ENCODE results near the gene PTH2R. TPM values are rescaled to one million over a fixed set of nuclear protein-coding genes. Genes with fewer than 3 reads are reported as not detected.

Gene PTH2R
- total and polyA plus RNA-seq, 2 experiments from 2014 or later, result 0.18 to 0.38 TPM

GRCh38 chr2:208415897-208416296 is 9.3 kb downstream of the PTH2R start:
- Mint-ChIP-seq H3K9me3 (peaks cover 16% of the 10 kb centered on the region), H3K4me3 (no peak overlapping the region), H3K27ac (no peak overlapping the region), H3K4me1 (no peaks in the 10 kb centered on the region), H3K27me3 (ENCODE audit: insufficient read depth, low read depth, poor library complexity) (no peaks in the 10 kb centered on the region), H3K36me3 (ENCODE audit: low read depth) (peaks cover 2% of the 10 kb centered on the region; the same call in 2 of the 3 replicates)
- H3K36me3 ChIP-seq (ENCODE audit: insufficient read depth), result 0 out of 2 replicates have a peak, but pooled peaks cover 6% of the 10 kb centered on the region
- no peak overlapping the region for H3K27ac ChIP-seq (ENCODE audit: low read depth)
- no peaks in the 10 kb centered on the region for H3K9me2 ChIP-seq (ENCODE audit: insufficient read depth)
- H3K4me2 ChIP-seq, result no peak overlapping the region
- no peaks in the 10 kb centered on the region for H3F3A ChIP-seq (replicated peaks; ENCODE audit: low read depth)
- no peaks in the 10 kb centered on the region for H3K79me2 ChIP-seq (replicated peaks; ENCODE audit: insufficient read depth)
- no peak overlapping the region for H2AFZ ChIP-seq
- DNase-seq (ENCODE audit: low spot score), result no peak
- ATAC-seq, result no peak
- no peaks in the 10 kb centered on the region for H4K20me1 ChIP-seq (replicated peaks; ENCODE audit: insufficient read depth)
- no peaks in the 10 kb centered on the region for H3K27me3 ChIP-seq (ENCODE audit: insufficient read depth)
- TF ChIP-seq CTCF (conservative IDR thresholded peaks at IDR 0.05; ENCODE audit: low read depth in 2 of 2), result no peak
- no peak for TF ChIP-seq JUNB (IDR thresholded peaks at IDR 0.05; ENCODE audit: unreplicated experiment)
- no peak for TF ChIP-seq EZH2phosphoT487 (IDR thresholded peaks at IDR 0.05; ENCODE audit: unreplicated experiment)
- no peaks in the 10 kb centered on the region for H3K4me1 ChIP-seq (ENCODE audit: insufficient read depth)
- H3K4me3 ChIP-seq, result no peak overlapping the region

- no peaks in the 10 kb centered on the region for H3K4me1 ChIP-seq (ENCODE audit: insufficient read depth)
- no peak for ATAC-seq
- Mint-ChIP-seq H3K9me3 (peaks cover 24% of the 10 kb centered on the region; the same call in 2 of the 3 replicates), H3K27ac (no peak overlapping the region), H3K4me1 (no peaks in the 10 kb centered on the region), H3K4me3 (no peak overlapping the region), H3K36me3 (ENCODE audit: low read depth) (peaks cover 4% of the 10 kb centered on the region; the same call in 2 of the 3 replicates), H3K27me3 (ENCODE audit: insufficient read depth, low read depth, poor library complexity) (peaks cover 6% of the 10 kb centered on the region)
- no peak overlapping the region for H3K4me2 ChIP-seq
- H3F3A ChIP-seq (replicated peaks; ENCODE audit: low read depth), result no peaks in the 10 kb centered on the region
- no peaks in the 10 kb centered on the region for H3K79me2 ChIP-seq (replicated peaks; ENCODE audit: insufficient read depth)
- no peak overlapping the region for H3K4me3 ChIP-seq
- TF ChIP-seq REST (IDR thresholded peaks at IDR 0.05; ENCODE audit: unreplicated experiment), result no peak
- TF ChIP-seq EZH2phosphoT487 (IDR thresholded peaks at IDR 0.05; ENCODE audit: unreplicated experiment), result no peak
- TF ChIP-seq POLR2AphosphoS5 (IDR thresholded peaks at IDR 0.05; ENCODE audit: low read depth), result no peak
- TF ChIP-seq STAT1 (IDR thresholded peaks at IDR 0.05; ENCODE audit: unreplicated experiment), result no peak
- TF ChIP-seq ZNF331 (CRISPR knock-in tag; IDR thresholded peaks at IDR 0.05; ENCODE audit: low read depth), result no peak
- H3K27ac ChIP-seq (ENCODE audit: low read depth), result no peak overlapping the region
- DNase-seq (ENCODE audit: low spot score), result no peak
- H4K20me1 ChIP-seq (replicated peaks; ENCODE audit: insufficient read depth), result no peaks in the 10 kb centered on the region
- H2AFZ ChIP-seq, result no peak overlapping the region
- no peaks in the 10 kb centered on the region for H3K9me2 ChIP-seq (ENCODE audit: insufficient read depth)
- no peaks in the 10 kb centered on the region for H3K36me3 ChIP-seq (ENCODE audit: insufficient read depth)
- no peaks in the 10 kb centered on the region for H3K27me3 ChIP-seq (ENCODE audit: insufficient read depth)
These were observed 19.9 kb downstream of the PTH2R start for GRCh38 chr2:208426412-208427045.

All from GM23338 (cell line).